HG03066 (cell line): ENCODE measurements around the gene FABP7.
"Not testable (repeated sequence)": the region's sequence is repeated elsewhere in the genome, so short reads cannot be mapped to it uniquely, and the experiment has no call there.

ENCODE experiments used
- ATAC-seq: cut with Tn5 transposase; IDR thresholded peaks from one replicate; pipeline ENCODE4 v1.9.1; 2021; ENCODE audit warnings: low read depth; ENCODE audit not compliant: unreplicated experiment

Gene FABP7

GRCh38 chr6:122779667-122780066 is at the start of gene FABP7:
TSS of gene FABP7 (plus strand) at chr6:122779716. CDS start at chr6:122779795, 79 bp downstream.
- ATAC-seq: no peak

- no peak for ATAC-seq
Measured at GRCh38 chr6:122730334-122730733, 49.2 kb upstream of the FABP7 start.

GRCh38 chr6:122730775-122731386 is 48.6 kb upstream of the FABP7 start:
- ATAC-seq: no peak

GRCh38 chr6:122733259-122733658 is 46.3 kb upstream of the FABP7 start:
- ATAC-seq: no peak

GRCh38 chr6:122734529-122735395 is 44.8 kb upstream of the FABP7 start:
- no peak for ATAC-seq

- ATAC-seq: no peak
Measured at GRCh38 chr6:122735582-122735981, 43.9 kb upstream of the FABP7 start.

- no peak for ATAC-seq
Measured at GRCh38 chr6:122736163-122736562, 43.4 kb upstream of the FABP7 start.

- no peak for ATAC-seq
Measured at GRCh38 chr6:122736616-122737015, 42.9 kb upstream of the FABP7 start.

- no peak for ATAC-seq
Measured at GRCh38 chr6:122740091-122740490, 39.4 kb upstream of the FABP7 start.

- no peak for ATAC-seq
Measured at GRCh38 chr6:122740936-122741335, 38.6 kb upstream of the FABP7 start.

- not testable (repeated sequence) for ATAC-seq
Measured at GRCh38 chr6:122744247-122744646, 35.3 kb upstream of the FABP7 start.

- ATAC-seq: not testable (repeated sequence)
Measured at GRCh38 chr6:122744856-122745255, 34.7 kb upstream of the FABP7 start.

- no peak for ATAC-seq
Measured at GRCh38 chr6:122746688-122747087, 32.8 kb upstream of the FABP7 start.

GRCh38 chr6:122747573-122747972 is 31.9 kb upstream of the FABP7 start:
- ATAC-seq: no peak

GRCh38 chr6:122748945-122749344 is 30.6 kb upstream of the FABP7 start:
- ATAC-seq: not testable (repeated sequence)

GRCh38 chr6:122749451-122750050 is 30.0 kb upstream of the FABP7 start:
- no peak for ATAC-seq

- ATAC-seq: peak; percentile 85
Measured at GRCh38 chr6:122751326-122751725, 28.2 kb upstream of the FABP7 start.

GRCh38 chr6:122752459-122752858 is 27.1 kb upstream of the FABP7 start:
- no peak for ATAC-seq

- ATAC-seq: no peak
Measured at GRCh38 chr6:122753000-122753687, 26.4 kb upstream of the FABP7 start.

- ATAC-seq: no peak
Measured at GRCh38 chr6:122753688-122754056, 25.8 kb upstream of the FABP7 start.

- no peak for ATAC-seq
Measured at GRCh38 chr6:122754191-122754731, 25.3 kb upstream of the FABP7 start.
